GM18873 (cell line): Measurements from ENCODE around the gene LMX1B.

ENCODE experiments used
- ATAC-seq: cut with Tn5 transposase; IDR thresholded peaks from one replicate; pipeline ENCODE4 v1.9.1; 2021; ENCODE audit warnings: mild to moderate bottlenecking, moderate library complexity, moderate number of reproducible peaks; ENCODE audit not compliant: unreplicated experiment, low FRiP score

The LMX1B gene

DNA sequence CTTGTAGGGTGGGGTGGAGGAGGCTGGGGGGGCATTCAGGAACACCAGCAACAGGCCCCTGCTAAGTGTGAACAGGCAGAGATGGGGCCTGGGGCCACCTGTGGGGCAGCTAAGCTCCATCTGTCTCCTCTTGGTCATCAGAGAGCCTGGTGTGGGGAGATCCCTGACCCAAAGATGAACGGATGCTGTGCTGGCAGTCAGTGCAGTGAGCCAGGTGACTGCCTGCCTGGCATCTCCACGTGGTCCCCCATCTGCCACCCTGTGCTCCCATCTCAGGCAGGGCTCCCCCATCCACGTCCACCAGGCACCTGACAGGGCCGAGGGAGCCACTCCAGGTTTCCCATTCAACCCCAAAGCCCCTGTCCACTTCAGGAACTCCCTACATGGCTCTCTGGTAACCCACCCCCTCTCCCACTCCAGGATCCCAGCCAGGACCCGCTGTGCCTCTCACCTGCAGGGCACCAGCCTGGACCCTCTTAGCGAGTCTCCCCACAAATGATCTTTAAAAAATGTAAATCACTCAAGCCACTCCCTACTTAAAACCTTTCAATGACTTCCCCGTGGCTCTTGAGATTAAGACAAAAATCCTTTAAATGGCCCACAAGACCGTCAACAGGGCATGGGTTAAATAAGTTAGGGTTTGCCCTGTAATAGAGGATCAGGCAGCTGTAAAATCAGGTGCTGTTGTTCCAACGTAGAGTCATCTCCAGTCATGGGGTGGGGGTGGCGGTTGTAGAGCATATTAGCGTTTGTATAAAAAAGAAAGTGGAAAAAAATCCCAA, 60.8 kb downstream of the LMX1B start:
- ATAC-seq: no peak

DNA sequence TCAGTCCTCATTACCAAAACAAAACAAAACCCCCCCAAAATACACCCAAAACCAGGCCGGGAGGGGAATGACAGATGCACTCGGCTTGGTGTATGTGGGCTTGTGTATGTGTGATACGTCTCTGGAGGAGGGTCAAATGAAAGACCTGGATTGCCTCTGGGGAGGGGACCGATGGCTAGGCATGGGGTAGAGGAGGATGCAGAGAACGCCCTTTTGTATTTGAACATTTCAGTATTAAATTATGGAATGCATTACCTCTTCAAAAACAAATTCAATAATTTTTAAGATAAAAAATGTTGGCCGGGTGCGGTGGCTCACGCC, 61.4 kb downstream of the LMX1B start:
- no peak for ATAC-seq

DNA sequence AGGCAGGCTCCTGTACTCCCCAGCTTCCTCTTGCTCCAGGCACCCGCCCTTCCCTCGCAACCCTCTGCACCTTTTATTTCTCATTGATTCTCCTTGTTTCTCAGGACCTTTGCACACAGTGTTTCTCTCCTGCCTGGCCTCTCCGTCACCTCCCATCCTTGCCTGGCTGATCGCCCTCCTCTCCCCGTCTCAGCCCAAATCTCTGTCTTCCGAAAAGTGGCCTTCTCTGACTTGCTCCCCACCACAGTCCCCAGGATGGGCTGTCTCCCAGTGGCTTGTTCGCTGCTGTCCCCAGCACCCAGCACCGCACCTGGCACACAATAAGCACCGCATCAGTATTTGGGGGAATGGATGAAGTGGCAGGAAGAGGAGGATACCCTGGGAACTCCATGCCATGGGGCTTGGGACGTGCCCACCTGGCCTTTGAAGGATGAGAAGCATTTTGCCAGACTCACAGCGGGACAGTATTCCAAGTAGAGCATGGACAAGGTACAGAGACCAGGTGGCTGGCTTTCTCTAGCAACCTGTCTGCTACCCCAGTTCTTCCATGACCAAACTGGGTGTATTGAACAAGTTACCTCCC, 62.5 kb downstream of the LMX1B start:
- ATAC-seq: no peak

GRCh38 chr9:126676685-126677143, 63.0 kb downstream of the LMX1B start:
- no peak for ATAC-seq

DNA sequence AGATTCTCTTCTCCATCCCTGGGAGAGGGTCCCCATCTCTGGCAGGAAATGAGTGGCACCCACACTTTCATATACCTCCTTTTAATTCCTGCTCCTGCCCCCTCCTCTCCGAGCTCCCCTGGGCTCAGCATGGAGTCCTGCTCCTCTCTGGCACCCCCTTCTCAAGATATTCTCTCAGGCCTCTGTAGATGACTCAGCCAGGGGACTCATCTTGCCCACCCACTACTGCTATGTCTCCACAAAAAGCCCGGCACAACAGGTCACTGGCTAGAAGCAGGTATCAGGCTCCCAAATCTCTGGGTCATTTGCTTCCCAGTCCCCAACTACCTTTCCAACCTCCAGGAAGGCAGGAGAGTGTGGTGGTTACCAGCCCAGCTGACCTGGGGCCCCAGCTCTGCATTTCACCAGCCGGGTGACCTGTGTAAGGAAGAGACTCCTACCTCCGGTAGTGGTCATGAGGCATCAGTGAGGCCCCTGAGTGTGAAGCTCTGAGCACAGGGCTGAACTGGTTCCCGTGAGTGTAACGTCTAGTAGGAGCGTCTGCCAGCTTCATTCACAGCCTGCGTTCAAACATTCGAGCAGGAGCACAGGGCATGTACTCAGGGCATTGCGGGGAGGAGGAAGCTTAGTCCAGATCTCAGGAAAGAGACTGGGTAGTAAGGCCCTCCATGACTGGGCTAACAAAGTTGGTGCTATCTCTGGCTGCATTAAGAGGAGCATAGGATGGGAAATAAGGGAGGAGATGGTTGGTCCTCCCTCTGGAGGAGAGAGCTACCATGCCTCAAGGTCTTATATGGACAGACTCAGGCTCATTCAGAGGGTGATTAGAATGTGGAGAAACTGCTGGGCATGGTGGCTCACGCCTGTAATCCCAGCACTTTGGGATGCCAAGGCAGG, 63.7 kb downstream of the LMX1B start:
- no peak for ATAC-seq

- ATAC-seq: no peak
Measured at GRCh38 chr9:126678989-126679388, 65.3 kb downstream of the LMX1B start.

- no peak for ATAC-seq
Measured at GRCh38 chr9:126681336-126681735, 67.6 kb downstream of the LMX1B start.

DNA sequence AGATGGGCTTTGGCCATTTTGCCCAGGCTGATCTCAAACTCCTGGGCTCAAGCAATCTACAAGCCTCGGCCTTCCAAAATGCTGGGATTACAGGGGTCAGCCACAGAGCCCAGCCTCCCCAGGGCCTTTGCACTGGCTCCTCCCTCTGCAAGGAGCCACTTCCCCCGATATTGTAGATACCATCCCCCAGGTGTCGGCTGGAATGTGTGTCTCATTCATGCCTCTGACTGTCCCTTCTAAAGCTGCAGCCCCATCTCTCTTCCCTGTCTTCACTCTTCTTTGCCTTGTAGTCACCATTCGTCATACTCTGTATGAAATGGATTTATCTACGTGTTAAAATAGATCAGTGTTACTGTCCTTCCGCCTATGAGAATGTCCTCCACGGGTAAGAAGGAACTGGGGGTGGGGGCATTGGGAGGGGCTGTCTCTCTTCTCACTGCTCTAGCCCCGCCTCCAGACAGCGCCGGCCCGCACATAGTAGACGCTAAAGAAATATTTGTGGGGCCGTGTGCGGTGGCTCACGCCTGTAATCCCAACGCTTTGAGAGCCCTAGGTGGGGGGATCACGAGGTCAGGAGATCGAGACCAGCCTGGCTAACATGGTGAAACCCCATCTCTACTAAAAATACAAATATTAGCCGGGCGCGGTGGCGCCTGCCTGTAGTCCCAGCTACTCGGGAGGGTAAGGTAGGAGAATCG, 68.5 kb downstream of the LMX1B start:
- no peak for ATAC-seq

GRCh38 chr9:126682928-126683697, 69.4 kb downstream of the LMX1B start:
- ATAC-seq: no peak

DNA sequence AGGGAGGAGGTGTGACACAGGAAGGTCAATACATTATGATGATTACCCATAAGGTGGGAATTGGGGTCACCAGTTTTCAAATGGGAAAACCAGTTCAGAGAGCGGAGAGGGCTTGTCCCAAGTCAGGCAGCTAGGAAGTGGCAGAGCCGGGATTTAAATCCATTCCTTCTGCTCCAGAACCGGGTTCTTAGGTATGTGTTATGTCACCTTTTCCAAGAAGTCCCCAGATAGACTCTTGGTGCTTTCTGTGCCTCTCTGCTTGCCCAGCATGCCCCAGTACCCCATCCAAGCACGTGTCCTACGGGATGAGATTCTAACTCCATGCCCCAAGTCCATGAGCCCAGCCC, 69.9 kb downstream of the LMX1B start:
- no peak for ATAC-seq

DNA sequence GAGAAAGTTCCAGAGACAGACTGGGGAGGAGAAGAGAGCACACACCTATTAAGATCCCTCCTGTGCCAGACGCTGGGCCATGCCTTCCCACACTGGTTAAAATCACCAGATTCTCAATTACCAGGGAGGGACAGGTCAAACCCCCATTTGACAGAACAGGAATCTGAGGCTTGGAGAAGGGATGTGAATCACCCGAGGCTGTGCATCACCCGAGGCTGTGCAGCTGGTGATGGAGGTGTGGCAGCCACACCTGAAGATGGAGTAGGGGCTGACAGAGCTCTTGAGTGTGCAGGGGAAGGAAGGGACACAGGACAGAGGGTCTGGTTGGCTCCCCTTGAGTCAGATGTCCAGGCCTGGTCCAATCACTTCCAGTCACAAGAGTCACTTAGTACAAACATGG, 70.6 kb downstream of the LMX1B start:
- ATAC-seq: no peak

DNA sequence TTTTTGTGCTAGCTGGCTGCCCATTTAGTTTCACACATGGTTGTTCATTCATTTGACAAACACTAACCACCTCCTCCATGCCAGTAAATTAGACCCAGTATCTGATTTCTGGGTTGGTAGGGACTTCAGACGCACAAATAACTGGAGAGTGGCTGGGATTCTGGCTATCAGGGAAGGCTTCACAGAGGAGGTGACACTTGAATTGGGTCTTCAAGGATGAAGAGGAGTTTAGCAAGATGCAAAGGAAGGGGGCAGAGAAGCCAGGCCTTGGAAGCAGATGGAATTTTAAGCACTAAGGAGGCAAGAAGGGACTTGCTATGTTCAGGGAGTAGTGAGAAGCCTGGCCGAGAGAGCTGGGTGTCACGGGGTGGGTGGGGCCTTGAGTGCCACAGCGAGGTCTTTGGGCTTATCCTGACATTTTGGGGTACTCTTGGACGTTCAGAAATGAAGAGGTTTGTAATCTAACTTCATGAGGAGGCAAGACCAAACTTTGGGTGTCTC, 71.3 kb downstream of the LMX1B start:
- ATAC-seq: no peak

DNA sequence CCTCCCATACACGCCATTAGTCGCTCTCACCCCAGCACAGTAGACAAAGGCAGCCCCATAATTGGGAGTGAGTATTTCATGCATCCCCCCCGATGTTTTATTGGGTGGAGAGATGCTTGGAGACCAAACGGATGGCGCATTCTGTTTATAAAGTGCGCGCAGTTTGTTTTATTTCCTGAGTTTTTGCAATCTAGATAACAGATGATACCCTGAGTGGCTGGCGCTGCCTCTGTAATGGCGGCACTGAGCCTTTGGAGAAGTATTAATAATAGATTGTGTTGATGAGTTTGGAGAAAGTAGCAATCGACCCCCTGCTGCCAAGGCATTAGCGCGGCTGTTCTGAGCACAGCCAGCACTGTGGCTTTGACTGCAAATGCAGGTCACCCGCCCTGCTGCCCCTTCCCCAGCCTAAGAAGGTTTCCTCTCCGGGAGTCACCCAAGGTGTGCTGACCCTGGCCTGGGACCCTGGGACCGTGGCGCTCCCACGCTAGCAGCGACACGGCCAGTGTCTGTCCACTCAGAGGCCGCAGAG, 74.3 kb downstream of the LMX1B start:
- ATAC-seq: no peak

GRCh38 chr9:126688617-126689016, 74.9 kb downstream of the LMX1B start:
- ATAC-seq: no peak

DNA sequence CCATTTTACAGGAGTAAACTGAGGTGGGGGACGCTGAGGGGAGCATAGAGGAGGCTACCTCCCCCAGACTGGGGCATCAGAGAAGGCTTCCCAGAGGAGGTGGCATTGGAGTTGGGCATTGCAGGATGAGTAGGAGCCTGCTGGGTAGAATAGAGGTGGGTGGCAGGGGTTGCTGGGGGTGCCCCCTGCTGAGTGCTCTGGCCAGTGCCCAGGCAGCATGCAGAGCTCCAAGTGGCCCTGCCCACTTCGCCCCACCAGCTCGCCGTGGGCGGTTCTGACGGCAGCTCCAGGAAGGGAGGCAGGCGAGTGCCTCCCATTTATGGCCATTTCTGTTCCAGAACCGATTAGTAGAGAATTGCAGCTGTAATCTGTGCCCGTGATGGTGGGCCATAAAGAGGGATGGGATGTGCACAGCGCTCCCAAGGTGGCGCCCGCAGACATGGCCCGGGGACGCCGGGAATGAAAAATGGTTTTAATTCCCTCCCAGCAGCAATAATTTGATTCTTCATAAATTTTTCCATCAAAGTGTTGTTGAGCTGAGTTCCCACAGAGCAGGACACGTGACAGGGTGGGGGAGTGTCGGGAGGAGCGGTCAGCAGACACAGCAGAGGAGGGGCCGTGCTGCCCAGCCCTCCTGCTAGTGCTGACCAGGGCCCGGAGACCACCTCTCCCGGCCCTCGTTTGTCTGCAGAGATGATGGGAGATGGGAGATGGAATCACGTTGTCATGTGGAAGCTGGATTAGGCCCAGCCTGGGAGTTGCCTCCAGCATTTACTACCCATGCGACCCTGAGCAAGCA, 75.5 kb downstream of the LMX1B start:
- no peak for ATAC-seq

DNA sequence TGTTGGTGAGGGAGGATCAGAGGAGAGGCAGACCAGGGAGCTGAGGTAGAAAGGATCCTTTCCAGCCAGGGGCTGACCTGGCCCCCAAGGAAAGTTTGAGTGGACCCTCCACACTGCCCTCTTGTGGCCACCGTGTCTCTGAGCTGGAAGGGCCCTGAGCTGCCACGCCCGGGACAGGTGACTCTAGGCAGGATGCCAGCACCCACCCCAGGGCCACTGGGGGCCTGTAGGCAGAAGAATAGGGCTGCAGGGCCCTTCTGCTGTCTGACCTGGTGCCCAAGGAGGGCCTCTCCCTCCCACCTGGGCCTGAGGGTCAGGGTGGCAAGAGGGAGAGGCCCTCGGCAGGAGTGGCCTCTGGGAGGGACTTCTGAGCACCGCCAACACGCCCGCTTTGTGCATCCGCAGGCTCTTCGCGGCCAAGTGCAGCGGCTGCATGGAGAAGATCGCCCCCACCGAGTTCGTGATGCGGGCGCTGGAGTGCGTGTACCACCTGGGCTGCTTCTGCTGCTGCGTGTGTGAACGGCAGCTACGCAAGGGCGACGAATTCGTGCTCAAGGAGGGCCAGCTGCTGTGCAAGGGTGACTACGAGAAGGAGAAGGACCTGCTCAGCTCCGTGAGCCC, 76.8 kb downstream of the LMX1B start:
- no peak for ATAC-seq

DNA sequence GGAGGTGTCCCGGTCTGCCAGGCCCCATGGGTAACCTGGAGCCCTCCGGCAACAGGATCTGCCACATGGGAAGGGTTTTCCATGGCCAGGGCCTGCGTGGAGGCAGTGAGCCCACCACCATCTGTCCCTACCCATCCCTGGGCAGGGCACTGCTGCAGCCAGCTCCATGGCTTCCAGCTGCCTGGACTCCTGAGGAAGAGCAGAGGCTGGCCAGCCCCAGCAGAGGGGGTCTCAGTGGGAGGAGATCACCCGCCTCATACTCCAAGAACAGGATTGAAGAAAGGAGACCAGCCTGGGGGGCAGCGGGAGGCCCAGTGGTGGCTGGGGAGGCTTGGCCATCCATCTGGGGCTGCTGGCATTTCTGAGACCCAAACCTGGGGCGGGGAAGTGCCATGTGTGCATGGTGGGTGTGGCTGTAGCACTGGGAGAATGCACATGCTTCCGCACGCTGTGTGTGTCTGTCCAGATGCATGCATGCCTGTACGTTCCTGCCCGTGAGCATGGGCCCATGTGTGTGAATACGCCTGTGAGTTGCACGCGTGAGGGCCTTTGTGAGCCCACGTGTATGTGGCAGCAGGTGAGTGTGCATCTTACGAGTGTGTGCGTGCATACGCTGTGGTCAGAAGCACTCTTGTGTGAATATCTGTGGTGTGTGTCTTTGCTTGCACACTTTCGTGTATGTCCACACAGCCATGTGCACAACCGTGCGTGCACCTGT, 78.5 kb downstream of the LMX1B start:
- no peak for ATAC-seq
